HEK293 (cell line): ENCODE data around the gene DGKQ.

Experiments
- CTCF ChIP-seq: fragments of 450-650 bp; formaldehyde crosslinking; IDR thresholded peaks from 2 replicates; pipeline ENCODE4 v1.5.1; 2016; ENCODE audit warnings: missing biosample characterization, missing genetic modification characterization
- TCF7L2 ChIP-seq: IDR thresholded peaks from 2 replicates; pipeline ENCODE4 v1.6.1; 2011; ENCODE audit warnings: low read depth, mild to moderate bottlenecking, inconsistent platforms, low read length, moderate library complexity, borderline replicate concordance
- ZBTB26 ChIP-seq: fragments of 450-650 bp; formaldehyde crosslinking; optimal IDR thresholded peaks from 2 replicates; pipeline ENCODE3; 2016; ENCODE audit warnings: missing biosample characterization, mild to moderate bottlenecking, missing genetic modification characterization
- ZNF24 ChIP-seq: fragments of 450-650 bp; formaldehyde crosslinking; IDR thresholded peaks from 2 replicates; pipeline ENCODE4 v1.5.1; 2016; ENCODE audit warnings: missing biosample characterization, missing genetic modification characterization
- ZNF473 ChIP-seq: fragments of 450-650 bp; formaldehyde crosslinking; IDR thresholded peaks from 2 replicates; pipeline ENCODE4 v1.5.1; 2017; ENCODE audit warnings: missing biosample characterization, missing genetic modification characterization
- ZNF600 ChIP-seq: fragments of 450-650 bp; formaldehyde crosslinking; IDR thresholded peaks from 2 replicates; pipeline ENCODE4 v1.5.1; 2016; ENCODE audit warnings: missing biosample characterization, missing genetic modification characterization
- ZNF658 ChIP-seq: fragments of 450-650 bp; formaldehyde crosslinking; IDR thresholded peaks from 2 replicates; pipeline ENCODE4; 2016; ENCODE audit warnings: missing biosample characterization, missing genetic modification characterization
- TF ChIP-seq, protein P1 (sequence below): fragments of 450-650 bp; formaldehyde crosslinking; IDR thresholded peaks from 2 replicates; pipeline ENCODE4 v1.5.1; 2016; ENCODE audit warnings: missing biosample characterization, missing genetic modification characterization

DNA sequence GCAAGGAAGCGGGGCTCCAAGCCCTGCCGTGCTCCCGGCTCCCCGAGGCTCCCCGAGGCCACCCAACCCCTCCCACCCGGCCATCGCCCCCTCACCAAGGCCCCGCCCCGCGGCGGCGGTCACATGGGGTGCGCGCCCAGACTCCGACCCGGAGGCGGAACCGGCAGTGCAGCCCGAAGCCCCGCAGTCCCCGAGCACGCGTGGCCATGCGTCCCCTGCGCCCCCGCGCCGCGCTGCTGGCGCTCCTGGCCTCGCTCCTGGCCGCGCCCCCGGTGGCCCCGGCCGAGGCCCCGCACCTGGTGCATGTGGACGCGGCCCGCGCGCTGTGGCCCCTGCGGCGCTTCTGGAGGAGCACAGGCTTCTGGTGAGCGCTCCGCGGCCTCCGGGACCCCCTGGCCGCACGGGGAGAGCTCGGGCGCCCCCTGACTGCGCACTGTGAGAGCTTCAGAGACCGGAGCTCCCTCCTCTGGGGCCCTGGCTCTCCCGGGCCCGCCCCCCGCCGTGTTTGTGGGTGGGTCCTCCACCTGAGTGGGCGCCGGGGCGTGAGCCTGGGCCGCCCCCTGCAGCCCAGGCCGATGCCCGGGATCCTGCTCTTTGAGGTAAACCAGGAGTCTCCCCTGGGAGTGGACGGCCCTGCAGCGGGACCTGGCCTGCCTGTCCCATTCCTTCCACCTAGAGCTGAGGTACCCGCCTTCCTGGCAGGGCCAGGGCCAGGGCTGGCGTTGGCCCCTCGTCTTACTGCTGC, 13.7 kb upstream of the DGKQ start, which contains the start of gene IDUA:
- TF ChIP-seq TCF7L2 = no peak
- peak; percentile 61 for TF ChIP-seq ZBTB26 (tag by site-specific recombination)
- TF ChIP-seq CTCF (tag by site-specific recombination) = peak; percentile 78
- TF ChIP-seq ZNF473 (tag by site-specific recombination) = no peak
- TF ChIP-seq ZNF600 (tag by site-specific recombination) = no peak
- no peak for TF ChIP-seq ZNF658 (tag by site-specific recombination)
- TF ChIP-seq, protein P1, sequence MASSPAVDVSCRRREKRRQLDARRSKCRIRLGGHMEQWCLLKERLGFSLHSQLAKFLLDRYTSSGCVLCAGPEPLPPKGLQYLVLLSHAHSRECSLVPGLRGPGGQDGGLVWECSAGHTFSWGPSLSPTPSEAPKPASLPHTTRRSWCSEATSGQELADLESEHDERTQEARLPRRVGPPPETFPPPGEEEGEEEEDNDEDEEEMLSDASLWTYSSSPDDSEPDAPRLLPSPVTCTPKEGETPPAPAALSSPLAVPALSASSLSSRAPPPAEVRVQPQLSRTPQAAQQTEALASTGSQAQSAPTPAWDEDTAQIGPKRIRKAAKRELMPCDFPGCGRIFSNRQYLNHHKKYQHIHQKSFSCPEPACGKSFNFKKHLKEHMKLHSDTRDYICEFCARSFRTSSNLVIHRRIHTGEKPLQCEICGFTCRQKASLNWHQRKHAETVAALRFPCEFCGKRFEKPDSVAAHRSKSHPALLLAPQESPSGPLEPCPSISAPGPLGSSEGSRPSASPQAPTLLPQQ (tag by site-specific recombination) = 0 out of 2 replicates have a peak, but pooled peaks have one; percentile 11
- TF ChIP-seq ZNF24 (tag by site-specific recombination) = no peak
